Neural progenitor cell (in vitro differentiated cells): ENCODE data around the gene SLFN12L. TPM values are rescaled to one million over a fixed set of nuclear protein-coding genes. Genes with fewer than 3 reads are reported as not detected.
"Not testable (repeated sequence)": the region's sequence is repeated elsewhere in the genome, so short reads cannot be mapped to it uniquely, and the experiment has no call there.

ENCODE experiments used
- DNase-seq: peaks from one replicate; pipeline ENCODE4 v3.0.0-alpha.2; 2016; ENCODE audit warnings: low spot score
- H2AFZ ChIP-seq: fragments of 200-600 bp; sonication (generic); replicated peaks from 2 replicates; pipeline ENCODE4 v1.6.1; 2016; ENCODE audit warnings: antibody characterized with exemption
- H3F3A ChIP-seq: fragments of 200-600 bp; sonication (generic); 2 replicates; pipeline ENCODE4 v1.6.1; 2016; ENCODE audit warnings: antibody characterized with exemption, low read depth
- H3K27ac ChIP-seq: fragments of 200-600 bp; sonication (generic); 2 replicates; pipeline ENCODE4 v1.5.1; 2016; ENCODE audit warnings: mild to moderate bottlenecking
- H3K27me3 ChIP-seq: fragments of 200-600 bp; sonication (generic); 2 replicates; pipeline ENCODE4 v1.6.1; 2016; ENCODE audit warnings: mild to moderate bottlenecking, moderate library complexity
- H3K36me3 ChIP-seq: fragments of 200-600 bp; sonication (generic); 2 replicates; pipeline ENCODE4 v1.5.1; 2016
- H3K4me1 ChIP-seq: fragments of 200-600 bp; sonication (generic); 2 replicates; pipeline ENCODE4 v1.6.1; 2016; ENCODE audit warnings: mixed run types
- H3K4me2 ChIP-seq: fragments of 200-600 bp; sonication (generic); 2 replicates; pipeline ENCODE4 v1.6.1; 2016
- H3K4me3 ChIP-seq: fragments of 200-600 bp; sonication (generic); 2 replicates; pipeline ENCODE4 v1.5.1; 2016
- H3K79me2 ChIP-seq: fragments of 200-600 bp; sonication (generic); 2 replicates; pipeline ENCODE4 v1.6.1; 2016; ENCODE audit warnings: low read depth
- H3K9ac ChIP-seq: fragments of 200-600 bp; sonication (generic); 2 replicates; pipeline ENCODE4 v1.6.1; 2016
- H3K9me3 ChIP-seq: fragments of 200-600 bp; sonication (generic); 2 replicates; pipeline ENCODE4 v1.5.1; 2016; ENCODE audit warnings: low read depth
- H4K20me1 ChIP-seq: fragments of 200-600 bp; sonication (generic); 2 replicates; pipeline ENCODE4 v1.6.1; 2016; ENCODE audit warnings: low read depth
- H3K27ac Mint-ChIP-seq: 3 replicates; pipeline ENCODE4 v1.8.0; 2021; ENCODE audit warnings: mixed read lengths
- H3K27me3 Mint-ChIP-seq: 2 replicates; pipeline ENCODE4 v1.8.0; 2022; ENCODE audit warnings: low read depth, mild to moderate bottlenecking, inconsistent platforms, moderate library complexity, mixed read lengths; ENCODE audit not compliant: insufficient read depth
- H3K36me3 Mint-ChIP-seq: 3 replicates; pipeline ENCODE4 v1.8.0; 2021; ENCODE audit warnings: mixed read lengths
- H3K4me1 Mint-ChIP-seq: 3 replicates; pipeline ENCODE4 v1.8.0; 2021; ENCODE audit warnings: mixed read lengths
- H3K4me3 Mint-ChIP-seq: 3 replicates; pipeline ENCODE4 v1.8.0; 2021; ENCODE audit warnings: mild to moderate bottlenecking, moderate library complexity, mixed read lengths
- H3K9me3 Mint-ChIP-seq: 3 replicates; pipeline ENCODE4 v1.8.0; 2020; ENCODE audit warnings: mixed read lengths
- CTCF ChIP-seq: fragments of 200-600 bp; sonication (generic); IDR thresholded peaks from 2 replicates; pipeline ENCODE4 v1.5.1; 2017; ENCODE audit warnings: antibody characterized with exemption, mild to moderate bottlenecking
- EZH2 ChIP-seq: fragments of 200-600 bp; sonication (generic); IDR thresholded peaks from 2 replicates; pipeline ENCODE4 v1.6.1; 2017; ENCODE audit warnings: antibody characterized with exemption, mild to moderate bottlenecking, moderate library complexity
- EZH2phosphoT487 ChIP-seq: fragments of 200-600 bp; sonication (generic); IDR thresholded peaks from 2 replicates; pipeline ENCODE4 v1.6.1; 2017; ENCODE audit warnings: antibody characterized with exemption
- total RNA-seq: library from RNA; depleted of rRNA; stranded (reverse); fragments of >200 nt; gene quantifications from 2 replicates; pipeline ENCODE4 v1.2.3, GENCODE V29; 2015; ENCODE audit warnings: low replicate concordance

The SLFN12L gene
- total RNA-seq, 1 donor from 2014 or later, result not detected

GRCh38 chr17:35468475-35468874 lies 69.0 kb downstream of the SLFN12L start:
- Histone ChIP-seq H3K36me3 (no peaks in the 10 kb centered on the region), H2AFZ (no peak overlapping the region), H3K4me1 (no peaks in the 10 kb centered on the region), H3K4me2 (no peak overlapping the region), H3K4me3 (no peak overlapping the region), H3K27me3 (peaks cover 32% of the 10 kb centered on the region), H3F3A (no peaks in the 10 kb centered on the region), H3K79me2 (no peaks in the 10 kb centered on the region), H3K9me3 (no peaks in the 10 kb centered on the region), H4K20me1 (no peaks in the 10 kb centered on the region), H3K27ac (no peak overlapping the region), H3K9ac (no peak overlapping the region)
- DNase-seq, result no peak
- peaks cover 15% of the 10 kb centered on the region for H3K27me3 Mint-ChIP-seq
- H3K4me1 Mint-ChIP-seq, result no peaks in the 10 kb centered on the region
- peaks cover 2% of the 10 kb centered on the region for H3K9me3 Mint-ChIP-seq
- no peak overlapping the region for H3K27ac Mint-ChIP-seq
- H3K36me3 Mint-ChIP-seq, result no peaks in the 10 kb centered on the region
- no peak overlapping the region for H3K4me3 Mint-ChIP-seq
- TF ChIP-seq EZH2, result no peak

DNA sequence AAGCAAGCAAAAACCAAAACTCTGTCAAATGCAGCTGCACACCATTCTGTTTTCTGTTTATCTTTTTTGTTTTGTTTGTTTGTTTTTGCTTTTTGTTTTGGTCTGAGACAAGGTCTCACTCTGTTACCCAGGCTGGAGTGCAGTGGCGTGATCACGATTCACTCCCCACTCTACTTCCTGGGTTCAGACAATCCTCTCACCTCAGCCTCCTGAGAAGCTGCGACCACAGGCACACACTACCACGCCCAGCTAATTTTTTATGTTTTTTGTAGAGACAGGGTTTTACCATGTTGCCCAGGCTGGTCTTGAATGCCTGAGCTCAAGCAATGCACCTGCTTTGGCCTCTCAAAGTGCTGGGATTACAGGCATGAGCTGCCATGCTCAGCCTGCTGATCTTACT lies 69.7 kb downstream of the SLFN12L start:
- peaks cover 2% of the 10 kb centered on the region for H3K9me3 Mint-ChIP-seq
- TF ChIP-seq EZH2 (no peak), EZH2phosphoT487 (no peak), CTCF (no peak)
- H3K27ac ChIP-seq, result no peak overlapping the region

GRCh38 chr17:35460354-35460851 lies 77.1 kb downstream of the SLFN12L start:
- H2AFZ ChIP-seq, result peak overlapping the region; percentile 81

More for the DNA sequence above, 69.7 kb downstream of the SLFN12L start:
- H3F3A ChIP-seq, result no peaks in the 10 kb centered on the region
- Mint-ChIP-seq H3K36me3 (no peaks in the 10 kb centered on the region), H3K27ac (no peak overlapping the region), H3K4me3 (no peak overlapping the region), H3K4me1 (no peaks in the 10 kb centered on the region), H3K27me3 (peaks cover 10% of the 10 kb centered on the region)
- no peaks in the 10 kb centered on the region for H4K20me1 ChIP-seq
- no peaks in the 10 kb centered on the region for H3K9me3 ChIP-seq
- H3K4me2 ChIP-seq, result no peak overlapping the region
- no peak overlapping the region for H2AFZ ChIP-seq
- no peaks in the 10 kb centered on the region for H3K36me3 ChIP-seq
- DNase-seq, result no peak
- no peak overlapping the region for H3K9ac ChIP-seq
- no peaks in the 10 kb centered on the region for H3K79me2 ChIP-seq
- H3K27me3 ChIP-seq, result peaks cover 38% of the 10 kb centered on the region
- H3K4me1 ChIP-seq, result no peaks in the 10 kb centered on the region
- H3K4me3 ChIP-seq, result no peak overlapping the region

GRCh38 chr17:35454035-35454434 lies 83.4 kb downstream of the SLFN12L start:
- H2AFZ ChIP-seq, result not testable (repeated sequence)

More at GRCh38 chr17:35460354-35460851, 77.1 kb downstream of the SLFN12L start:
- Mint-ChIP-seq H3K9me3 (peaks cover 2% of the 10 kb centered on the region), H3K4me1 (peaks cover 5% of the 10 kb centered on the region), H3K4me3 (peak overlapping the region; percentile 46), H3K27me3 (peaks cover 22% of the 10 kb centered on the region), H3K36me3 (no peaks in the 10 kb centered on the region), H3K27ac (no peak overlapping the region)
- Histone ChIP-seq H3K4me1 (peaks cover 3% of the 10 kb centered on the region), H3K4me3 (peak overlapping the region; percentile 41), H3K36me3 (no peaks in the 10 kb centered on the region), H3K9ac (no peak overlapping the region), H3K79me2 (no peaks in the 10 kb centered on the region), H3K27me3 (peaks cover 92% of the 10 kb centered on the region), H3K4me2 (peak overlapping the region; percentile 73), H4K20me1 (no peaks in the 10 kb centered on the region), H3K9me3 (no peaks in the 10 kb centered on the region), H3F3A (no peaks in the 10 kb centered on the region), H3K27ac (no peak overlapping the region)
- TF ChIP-seq CTCF, result no peak
- TF ChIP-seq EZH2, result peak; percentile 63
- DNase-seq, result peak; percentile 87

More at GRCh38 chr17:35454035-35454434, 83.4 kb downstream of the SLFN12L start:
- H3K4me3 ChIP-seq, H3K4me2 ChIP-seq, DNase-seq, H3K4me1 Mint-ChIP-seq, H3K27ac Mint-ChIP-seq, H3K4me1 ChIP-seq, H4K20me1 ChIP-seq, H3K4me3 Mint-ChIP-seq, H3K36me3 ChIP-seq, H3K79me2 ChIP-seq, H3K36me3 Mint-ChIP-seq, H3K9ac ChIP-seq, H3K9me3 Mint-ChIP-seq, H3K9me3 ChIP-seq, H3K27ac ChIP-seq, H3F3A ChIP-seq: not testable (repeated sequence)
- peaks cover 100% of the 10 kb centered on the region for H3K27me3 ChIP-seq
- peaks cover 26% of the 10 kb centered on the region for H3K27me3 Mint-ChIP-seq
